HG03139 (cell line): ENCODE measurements around the gene MTREX.

Source experiments
- ATAC-seq: cut with Tn5 transposase; IDR thresholded peaks from one replicate; pipeline ENCODE4 v1.9.1; 2021; ENCODE audit not compliant: unreplicated experiment

Gene MTREX

GRCh38 chr5:55324815-55325418, 17.1 kb downstream of the MTREX start:
- ATAC-seq = no peak

- no peak for ATAC-seq
These were observed 17.8 kb downstream of the MTREX start for GRCh38 chr5:55325621-55326020.

- no peak for ATAC-seq
These were observed 19.5 kb downstream of the MTREX start for GRCh38 chr5:55327281-55327680.

GRCh38 chr5:55331321-55331720, 23.5 kb downstream of the MTREX start:
- no peak for ATAC-seq

- ATAC-seq = no peak
These were observed 25.2 kb downstream of the MTREX start for GRCh38 chr5:55333017-55333416.

- no peak for ATAC-seq
These were observed 26.0 kb downstream of the MTREX start for GRCh38 chr5:55333811-55334210.

GRCh38 chr5:55338092-55338613, 30.4 kb downstream of the MTREX start:
- ATAC-seq = no peak

- ATAC-seq = no peak
These were observed 31.0 kb downstream of the MTREX start for GRCh38 chr5:55338810-55339243.

GRCh38 chr5:55343107-55343506, 35.3 kb downstream of the MTREX start:
- ATAC-seq = no peak

GRCh38 chr5:55343609-55344008, 35.8 kb downstream of the MTREX start:
- ATAC-seq = no peak

GRCh38 chr5:55344392-55344992, 36.7 kb downstream of the MTREX start:
- no peak for ATAC-seq

- no peak for ATAC-seq
These were observed 37.5 kb downstream of the MTREX start for GRCh38 chr5:55345327-55345726.

- no peak for ATAC-seq
These were observed 40.0 kb downstream of the MTREX start for GRCh38 chr5:55347786-55348185.

GRCh38 chr5:55350754-55351153, 43.0 kb downstream of the MTREX start:
- ATAC-seq = no peak

GRCh38 chr5:55356896-55357295, 49.1 kb downstream of the MTREX start:
- ATAC-seq = no peak

GRCh38 chr5:55360190-55360589, 52.4 kb downstream of the MTREX start:
- ATAC-seq = no peak

- no peak for ATAC-seq
These were observed 56.1 kb downstream of the MTREX start for GRCh38 chr5:55363856-55364255.

GRCh38 chr5:55364537-55365055, 56.8 kb downstream of the MTREX start:
- peak; percentile 95 for ATAC-seq

GRCh38 chr5:55370291-55370925, 62.6 kb downstream of the MTREX start:
- no peak for ATAC-seq

- no peak for ATAC-seq
These were observed 63.4 kb downstream of the MTREX start for GRCh38 chr5:55371145-55371544.

GRCh38 chr5:55372130-55372925, 64.5 kb downstream of the MTREX start:
- ATAC-seq = no peak
